Measurements from ENCODE around the gene PPP1CA.

Gene PPP1CA

GRCh38 chr11:67366961-67367760 is 34.5 kb downstream of the PPP1CA start:
- DNase-seq: no peak

GRCh38 chr11:67366546-67366945 is 35.1 kb downstream of the PPP1CA start:
- no peak for DNase-seq

GRCh38 chr11:67365736-67366444 is 35.8 kb downstream of the PPP1CA start:
- DNase-seq: no peak

GRCh38 chr11:67364783-67365722 is 36.6 kb downstream of the PPP1CA start:
- DNase-seq: no peak

DNA sequence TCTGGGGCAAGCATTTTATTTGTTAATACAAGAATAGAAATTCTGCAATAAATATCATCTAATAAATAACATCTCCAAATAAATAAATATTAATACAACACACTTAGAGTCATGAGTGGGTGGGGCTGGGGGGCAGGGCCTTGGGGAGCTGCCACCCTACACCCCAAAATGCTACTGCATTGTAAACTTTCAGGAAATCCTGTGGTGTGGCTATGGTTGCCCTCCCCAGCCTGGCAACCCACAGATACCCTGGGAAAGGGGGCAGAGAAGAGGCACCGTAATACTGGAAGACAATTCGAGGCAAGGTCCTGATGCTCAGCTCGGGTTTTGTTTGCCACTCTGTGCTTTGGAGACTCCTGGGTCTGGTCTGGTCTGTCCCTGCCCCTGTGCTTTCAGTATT is 37.5 kb downstream of the PPP1CA start:
- no peak for DNase-seq

DNA sequence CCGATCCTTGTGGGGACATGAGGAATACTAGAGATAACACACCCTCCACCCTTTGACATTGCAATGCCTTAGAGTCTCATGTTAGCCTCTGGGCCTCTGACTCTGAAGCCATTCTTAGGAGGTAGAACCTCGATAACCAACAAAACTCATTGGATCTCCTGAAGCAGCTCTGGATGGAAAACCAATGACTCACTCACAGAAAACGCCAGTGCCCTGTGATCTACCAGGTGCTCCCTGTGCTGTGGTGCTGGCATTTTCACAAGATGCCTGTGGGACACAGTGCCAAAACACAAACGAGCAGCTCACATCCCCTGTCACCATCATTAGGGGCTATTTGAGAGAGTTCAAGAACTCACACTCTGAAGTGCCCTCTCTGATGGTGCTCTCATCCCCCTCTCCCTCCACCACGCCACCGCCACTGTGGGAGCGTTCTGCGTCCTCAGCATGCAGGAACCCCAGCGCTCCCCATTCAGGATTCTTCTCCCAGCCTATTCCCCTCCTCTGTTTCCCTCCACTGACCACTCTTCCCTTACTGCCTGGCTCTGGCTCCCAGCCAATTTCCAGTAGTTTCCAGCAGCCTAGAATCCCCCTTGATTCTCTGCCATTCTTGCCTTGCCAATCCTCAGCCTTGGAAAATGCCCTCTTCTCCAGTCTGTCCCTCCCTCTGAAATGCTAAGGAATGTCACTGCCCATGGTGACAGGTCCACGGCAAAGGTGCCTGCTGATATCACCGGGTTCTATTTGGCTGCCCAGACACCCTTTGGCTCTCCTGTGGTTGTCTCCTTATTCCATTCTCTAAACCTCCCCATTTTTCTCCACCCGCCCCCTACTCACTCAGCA is 43.6 kb downstream of the PPP1CA start:
- DNase-seq: no peak

- DNase-seq: peak in 1 of 2 experiments; percentile 9
Measured at GRCh38 chr11:67356864-67357561, 44.6 kb downstream of the PPP1CA start.

GRCh38 chr11:67356387-67356863 is 45.2 kb downstream of the PPP1CA start:
- DNase-seq: no peak

DNA sequence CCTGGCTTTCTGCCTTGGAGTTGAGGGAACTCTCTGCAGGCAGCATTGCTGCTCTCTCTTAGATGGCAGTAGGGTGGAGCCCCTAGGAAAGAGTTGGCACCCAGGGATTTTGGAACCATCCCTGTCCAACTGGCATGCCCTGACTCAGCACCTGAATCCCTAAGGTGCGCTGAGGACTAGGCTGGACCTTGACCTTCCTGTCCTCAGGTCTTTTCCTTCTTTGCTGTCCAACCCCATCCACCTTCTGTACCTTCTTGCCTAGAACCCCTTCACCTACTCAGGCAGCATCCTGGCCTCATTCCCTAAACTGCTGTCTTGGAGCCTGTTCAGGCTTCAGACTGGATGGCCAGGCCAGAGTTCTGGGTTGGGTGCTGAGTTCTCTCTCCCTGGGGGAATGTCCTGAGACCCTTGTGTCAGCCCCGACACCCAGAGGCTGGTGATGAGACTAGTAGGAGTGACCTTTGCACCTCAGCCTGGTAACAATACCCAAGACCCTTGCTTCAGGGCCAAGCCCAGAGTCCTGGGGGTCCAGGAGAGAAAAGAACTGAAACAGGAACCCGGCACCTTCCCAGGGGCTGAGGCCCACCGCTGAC is 45.8 kb downstream of the PPP1CA start:
- DNase-seq: no peak

DNA sequence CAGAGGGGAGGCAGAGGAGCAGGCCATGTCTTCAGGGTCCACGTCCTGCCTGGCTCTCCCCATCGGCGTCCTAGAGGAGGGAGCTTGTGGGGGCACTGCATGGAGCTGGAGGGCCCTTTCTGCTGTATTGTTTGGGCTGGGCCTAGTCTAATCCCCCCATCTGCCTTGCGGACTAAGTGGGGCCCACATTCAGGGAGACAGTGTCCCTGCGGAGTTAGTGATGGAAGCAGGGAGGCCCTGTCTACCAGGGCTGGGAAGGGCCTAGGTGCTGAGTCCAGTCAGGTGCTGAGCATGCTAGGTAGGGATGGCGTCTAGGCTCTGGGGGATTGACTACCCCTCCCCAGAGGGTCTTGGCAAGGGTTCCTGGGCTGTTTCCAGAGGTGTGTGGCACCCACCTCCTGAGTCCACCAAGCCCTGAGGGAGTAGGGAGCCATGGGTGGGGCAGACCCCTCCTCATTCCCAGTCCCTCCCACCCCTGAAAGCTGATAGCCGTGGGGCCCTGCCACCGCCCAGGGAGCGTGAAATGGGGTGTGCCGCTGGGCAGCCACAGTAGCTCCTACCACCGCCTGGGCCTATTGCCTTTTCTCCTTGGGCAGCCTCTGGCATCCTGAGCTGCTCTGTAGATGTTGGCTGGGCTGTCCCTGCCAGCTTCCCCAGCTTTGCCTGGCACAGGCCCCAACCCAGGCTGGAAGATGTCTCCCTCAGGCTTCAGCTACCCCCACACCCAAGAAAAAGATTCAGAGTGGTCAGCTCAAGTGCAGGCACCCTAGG is 46.5 kb downstream of the PPP1CA start:
- DNase-seq: no peak

DNA sequence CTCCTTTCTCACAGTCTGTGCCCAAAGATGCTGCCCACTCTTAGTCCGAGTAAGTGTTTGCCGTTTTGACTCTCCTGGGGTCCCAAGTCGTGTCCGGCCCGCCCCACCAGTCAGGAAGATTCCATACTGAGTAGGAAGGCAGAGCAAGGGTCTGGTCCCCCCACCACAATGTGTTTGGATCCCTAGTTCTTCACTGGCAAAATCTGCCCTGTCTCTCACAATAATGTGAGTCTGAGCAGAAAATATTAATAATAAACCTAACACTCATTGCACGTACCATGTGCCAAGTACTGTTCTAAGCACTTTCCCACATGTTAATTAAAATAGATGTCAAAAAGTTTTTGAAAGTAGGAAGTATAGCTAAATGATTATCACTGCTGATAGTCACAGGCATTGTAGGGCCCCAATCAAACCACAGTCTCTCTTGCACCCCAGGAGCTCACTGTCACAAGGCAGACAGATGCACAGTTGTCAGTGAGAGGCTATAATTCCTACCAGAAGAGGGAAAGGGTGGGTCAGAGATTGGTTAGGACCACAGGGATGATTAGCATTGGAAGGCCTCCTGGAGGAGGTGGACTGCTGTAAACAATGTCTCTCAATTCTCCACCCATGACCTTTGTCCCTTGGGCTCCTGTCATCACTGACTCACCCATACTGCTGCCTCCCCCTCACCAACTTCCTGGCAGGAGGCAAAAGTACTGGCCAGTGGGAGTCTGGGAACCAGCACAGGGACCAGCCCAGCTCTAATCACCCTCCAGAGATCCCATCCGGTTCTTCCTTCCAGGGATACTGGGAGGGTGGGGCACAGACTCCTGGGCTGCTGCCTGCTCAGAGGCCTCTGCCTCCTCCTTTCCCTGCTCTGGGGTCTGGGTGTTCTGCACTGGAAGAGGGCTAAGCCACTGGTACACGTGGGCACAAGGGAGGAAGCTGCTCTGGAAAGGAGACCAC is 47.3 kb downstream of the PPP1CA start:
- no peak for DNase-seq

DNA sequence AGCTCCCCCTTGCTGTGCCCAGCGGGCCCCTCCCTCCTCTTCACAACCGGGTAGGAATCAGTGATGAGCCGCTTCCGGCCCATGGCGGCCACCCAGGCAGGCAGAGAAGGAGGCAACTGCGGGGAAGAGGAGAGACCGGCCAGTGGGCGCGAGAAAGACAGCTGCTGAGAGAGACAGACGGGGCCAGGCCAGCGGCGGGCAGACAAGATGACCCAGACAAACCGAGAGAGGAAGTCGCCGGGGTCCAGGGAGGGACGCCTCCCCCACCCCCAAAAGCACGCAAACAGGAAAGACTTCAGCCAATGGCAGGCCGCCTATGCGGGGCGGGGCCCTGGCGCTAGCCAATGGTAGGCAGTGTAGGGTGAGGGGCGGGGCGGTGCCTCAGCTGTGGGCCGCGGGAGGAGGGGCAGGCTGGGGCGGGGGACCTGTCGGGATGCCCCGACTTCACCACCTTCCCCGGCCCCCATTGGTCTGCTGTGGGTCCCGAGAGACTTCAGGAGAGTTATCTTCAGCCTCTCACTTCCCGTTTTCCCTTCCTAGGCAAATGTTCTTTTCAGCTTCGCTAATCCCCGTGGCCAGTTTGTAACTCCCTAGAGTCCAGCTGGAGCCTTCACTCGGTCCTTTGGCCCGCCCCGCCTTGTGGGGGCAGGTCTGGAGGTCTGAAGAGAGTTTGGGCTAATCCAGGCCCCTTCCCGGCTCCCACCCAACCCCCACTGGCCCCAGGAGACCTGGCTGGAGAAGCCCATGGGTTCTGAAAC is 48.2 kb downstream of the PPP1CA start, which contains the start of gene POLD4:
TSS of gene POLD4 (minus strand) at position 230 of the 758 bp plus-strand sequence. CDS start at position 83, 147 bp downstream.
- peak; percentile 83 to 84 for DNase-seq

- no peak for DNase-seq
Measured at GRCh38 chr11:67352546-67353316, 48.9 kb downstream of the PPP1CA start.

DNA sequence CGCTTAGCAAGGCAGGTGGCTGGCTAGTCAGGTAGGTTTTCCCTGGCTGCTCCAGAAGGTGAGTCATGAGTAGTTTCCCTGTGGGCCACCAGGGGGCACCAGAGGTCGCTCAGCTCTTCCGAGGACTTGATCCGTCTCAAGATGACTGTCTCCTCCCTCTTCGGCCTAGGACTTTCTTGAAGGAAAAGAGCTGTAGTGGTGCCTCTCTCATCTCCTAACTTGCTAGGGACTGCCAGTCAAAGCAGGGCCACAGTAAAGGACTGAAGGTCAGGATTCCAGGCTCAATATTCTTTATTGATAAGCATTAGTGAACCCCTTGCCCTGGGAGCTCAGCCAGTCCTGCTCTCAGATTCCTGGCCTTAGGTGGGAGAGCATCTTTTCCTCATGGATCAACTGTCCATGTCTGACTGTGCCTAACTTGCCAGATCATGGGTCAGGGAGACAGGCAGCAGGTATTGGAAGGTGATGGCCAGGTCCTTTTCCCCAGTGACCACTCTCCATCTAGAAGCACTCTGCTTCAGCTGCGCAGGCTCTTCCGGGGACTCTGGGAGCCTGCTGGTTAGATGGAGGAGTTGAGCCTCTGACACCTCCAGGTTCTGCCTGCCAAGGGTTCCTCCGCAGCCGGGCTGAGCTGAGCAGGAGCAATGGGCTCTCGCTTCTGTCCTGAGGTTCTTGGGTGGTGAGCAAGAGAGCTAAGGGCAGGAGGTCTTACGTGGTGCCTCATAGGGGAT is 50.2 kb downstream of the PPP1CA start:
- DNase-seq: peak in 1 of 2 experiments; percentile 13

- DNase-seq: no peak
Measured at GRCh38 chr11:67349928-67350465, 51.7 kb downstream of the PPP1CA start.

GRCh38 chr11:67349457-67349856 is 52.2 kb downstream of the PPP1CA start:
- DNase-seq: no peak

Data from NCI-H187 (cell line).